IPS DF 19.7 (cell line): ENCODE data around the gene TUB.

ENCODE experiments used
- DNase-seq: peaks from one replicate; pipeline ENCODE4 v3.0.0-alpha.2; 2013; ENCODE audit warnings: low read depth, low spot score

TUB gene

DNA sequence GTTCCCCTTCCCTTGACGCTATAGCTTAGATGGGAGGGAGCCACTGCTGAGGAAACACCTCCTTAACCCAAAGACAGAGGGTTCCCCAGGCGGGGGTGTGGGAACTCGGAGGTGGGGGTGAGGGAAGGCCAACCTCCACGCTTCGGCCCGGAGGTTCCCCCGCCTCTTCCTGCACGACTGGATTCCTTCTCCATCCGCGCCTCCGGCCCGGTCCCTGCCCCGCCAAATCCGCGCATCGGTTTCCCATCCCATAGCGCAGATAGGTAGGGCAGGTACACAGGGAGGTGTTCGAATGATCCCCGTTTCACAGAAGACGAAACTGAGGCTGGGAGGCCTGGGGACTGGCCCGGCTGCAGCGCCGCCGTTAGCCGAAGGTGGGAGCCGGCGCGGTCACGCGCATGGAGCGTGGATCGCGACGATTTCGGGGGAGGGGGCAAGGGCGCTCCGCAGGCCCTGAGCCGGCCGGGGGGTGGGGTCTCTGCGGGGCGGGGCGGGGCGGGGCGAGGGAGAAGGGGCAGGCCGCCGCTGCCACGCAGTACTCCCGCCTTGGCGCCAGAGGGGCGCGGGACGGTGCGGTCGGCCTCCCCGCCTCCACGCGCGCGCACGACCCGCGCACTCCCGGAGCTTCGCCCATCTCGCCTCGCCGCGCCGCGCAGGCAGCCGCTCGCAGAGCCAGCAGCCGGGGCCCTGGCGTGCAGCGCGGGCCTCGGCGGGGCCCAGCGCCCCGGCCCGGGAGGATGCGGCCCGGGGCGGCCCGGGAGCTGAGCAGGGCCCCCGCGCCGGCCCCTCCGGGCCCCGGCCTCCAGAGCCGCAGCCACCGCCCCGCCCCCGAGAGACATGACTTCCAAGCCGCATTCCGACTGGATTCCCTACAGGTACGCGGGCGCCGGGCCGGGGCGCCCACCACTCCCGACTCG, at the start of gene TUB:
Gene TUB, plus strand, starts transcription at position 538 of the 917 bp plus-strand sequence. Its CDS starts 300 bp downstream, at position 838.
- no peak for DNase-seq

- DNase-seq = no peak
These were observed 49.5 kb upstream of the TUB start for GRCh38 chr11:8031248-8032115.

GRCh38 chr11:8032122-8032521, 48.9 kb upstream of the TUB start:
- no peak for DNase-seq

DNA sequence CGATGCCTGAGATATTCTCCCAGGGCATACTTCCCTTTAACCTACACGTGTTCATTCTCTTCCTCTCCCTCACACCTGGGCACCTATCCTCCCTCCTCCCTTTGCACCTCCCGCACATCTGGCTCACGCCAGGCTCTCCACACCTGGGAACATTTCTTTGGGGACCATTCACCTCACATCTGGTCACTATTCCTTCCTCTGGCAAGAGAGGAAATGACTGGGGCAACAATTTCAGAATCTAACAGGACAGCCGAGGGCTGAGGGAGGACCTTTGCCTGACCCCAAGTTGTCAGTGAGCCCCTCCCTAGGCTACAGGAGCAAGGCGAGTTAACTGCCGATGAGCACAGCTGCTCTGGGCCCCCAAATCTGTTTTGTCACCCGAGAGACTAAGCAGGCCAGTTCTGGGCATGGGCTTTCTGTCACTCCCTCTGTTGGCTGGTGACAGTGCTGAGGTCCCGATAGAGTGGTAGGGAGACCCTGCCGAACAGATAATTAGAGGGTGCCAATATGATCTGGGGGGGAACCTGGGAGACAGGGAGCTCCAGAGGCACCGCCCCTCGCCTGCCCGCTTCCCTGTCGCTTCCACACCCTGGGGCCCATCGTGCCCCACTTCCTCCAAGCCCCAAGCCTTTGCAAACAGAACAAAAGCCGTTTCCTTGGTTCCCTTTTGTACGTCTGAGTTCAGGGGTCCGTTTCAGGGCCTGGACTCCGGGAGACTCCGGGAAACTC, 48.3 kb upstream of the TUB start:
- DNase-seq = no peak

DNA sequence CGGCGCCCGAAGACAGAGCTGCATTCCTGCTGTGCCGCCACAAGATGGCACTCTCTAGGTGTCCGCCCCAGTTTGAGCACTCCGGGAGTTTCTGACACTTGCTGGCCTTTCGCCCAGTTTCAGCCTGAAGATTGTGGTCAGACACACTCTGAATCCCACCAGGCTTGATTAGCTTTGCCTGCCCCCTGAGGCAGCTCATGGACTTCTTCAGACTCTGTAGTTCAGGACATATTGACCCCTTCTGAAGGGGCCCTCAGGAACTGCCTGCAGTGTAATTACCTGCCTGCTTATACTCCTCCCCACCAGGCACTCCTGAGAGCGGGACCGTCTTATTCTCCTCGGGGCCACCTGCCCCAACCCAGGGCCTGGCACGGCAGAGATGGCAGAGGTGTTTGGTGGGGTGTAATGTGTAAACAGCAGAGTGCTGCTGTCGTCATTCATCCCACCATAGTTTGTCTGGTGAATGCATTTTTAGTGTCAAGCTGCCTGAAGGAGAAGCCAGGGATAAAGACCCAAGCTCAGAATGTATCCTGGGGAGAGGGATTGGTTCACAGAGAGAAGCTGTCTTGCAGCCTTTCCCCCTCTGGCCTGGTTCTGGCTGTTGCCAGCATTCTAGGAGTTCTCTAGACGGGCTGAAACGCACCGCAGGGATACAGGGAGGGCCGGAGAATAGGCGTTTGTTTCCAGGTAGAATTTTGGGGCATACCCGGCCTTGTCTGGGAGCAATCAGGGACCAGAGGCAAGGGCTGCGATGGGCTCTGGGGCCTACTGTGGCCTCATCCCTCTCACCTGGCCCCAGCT, 47.5 kb upstream of the TUB start:
- DNase-seq = no peak

GRCh38 chr11:8034106-8034585, 46.9 kb upstream of the TUB start:
- DNase-seq = no peak

- DNase-seq = no peak
These were observed 46.3 kb upstream of the TUB start for GRCh38 chr11:8034604-8035190.

GRCh38 chr11:8035200-8035855, 45.7 kb upstream of the TUB start:
- no peak for DNase-seq

GRCh38 chr11:8036002-8036802, 44.8 kb upstream of the TUB start:
- DNase-seq = no peak

DNA sequence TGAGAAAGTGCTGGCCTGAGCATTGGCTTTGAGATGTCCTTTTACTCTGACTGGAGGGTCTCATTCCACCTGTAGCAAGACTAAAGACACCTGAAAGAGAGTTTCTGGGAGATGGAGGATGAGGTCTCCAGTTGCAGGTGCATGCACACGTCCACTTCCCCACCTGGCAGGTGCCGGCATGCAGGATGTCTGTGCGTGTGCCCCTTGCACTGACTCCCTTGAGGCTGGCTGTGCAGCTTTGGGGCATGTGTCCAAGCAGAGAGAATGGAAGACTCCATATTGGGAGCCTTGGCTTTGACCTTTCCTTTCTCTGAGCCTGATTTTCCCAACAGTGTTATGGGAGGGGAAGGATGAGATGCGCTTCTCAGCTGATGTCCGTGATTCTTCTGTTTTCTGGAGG, 44.0 kb upstream of the TUB start:
- DNase-seq = no peak

DNA sequence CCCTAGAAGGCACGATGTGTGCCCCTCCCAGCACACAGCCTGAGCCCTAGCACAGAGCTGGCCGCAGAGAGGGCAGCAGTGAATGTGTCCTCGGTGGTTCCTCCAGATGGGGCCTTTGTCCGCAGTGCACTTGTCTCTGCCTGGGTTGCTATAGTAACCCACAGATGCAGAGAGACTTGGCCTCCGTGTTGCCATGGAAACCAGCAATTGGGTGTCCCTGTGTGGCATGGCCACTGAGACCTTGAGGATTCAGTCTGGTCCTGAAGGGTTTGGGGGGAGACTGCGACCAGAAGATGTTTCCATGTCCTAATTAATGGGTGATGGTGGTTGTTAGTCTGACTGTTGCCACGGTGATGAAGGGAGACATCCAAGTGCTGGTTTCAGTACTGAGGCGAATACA, 42.6 kb upstream of the TUB start:
- no peak for DNase-seq

- DNase-seq = no peak
These were observed 42.0 kb upstream of the TUB start for GRCh38 chr11:8038811-8039529.

DNA sequence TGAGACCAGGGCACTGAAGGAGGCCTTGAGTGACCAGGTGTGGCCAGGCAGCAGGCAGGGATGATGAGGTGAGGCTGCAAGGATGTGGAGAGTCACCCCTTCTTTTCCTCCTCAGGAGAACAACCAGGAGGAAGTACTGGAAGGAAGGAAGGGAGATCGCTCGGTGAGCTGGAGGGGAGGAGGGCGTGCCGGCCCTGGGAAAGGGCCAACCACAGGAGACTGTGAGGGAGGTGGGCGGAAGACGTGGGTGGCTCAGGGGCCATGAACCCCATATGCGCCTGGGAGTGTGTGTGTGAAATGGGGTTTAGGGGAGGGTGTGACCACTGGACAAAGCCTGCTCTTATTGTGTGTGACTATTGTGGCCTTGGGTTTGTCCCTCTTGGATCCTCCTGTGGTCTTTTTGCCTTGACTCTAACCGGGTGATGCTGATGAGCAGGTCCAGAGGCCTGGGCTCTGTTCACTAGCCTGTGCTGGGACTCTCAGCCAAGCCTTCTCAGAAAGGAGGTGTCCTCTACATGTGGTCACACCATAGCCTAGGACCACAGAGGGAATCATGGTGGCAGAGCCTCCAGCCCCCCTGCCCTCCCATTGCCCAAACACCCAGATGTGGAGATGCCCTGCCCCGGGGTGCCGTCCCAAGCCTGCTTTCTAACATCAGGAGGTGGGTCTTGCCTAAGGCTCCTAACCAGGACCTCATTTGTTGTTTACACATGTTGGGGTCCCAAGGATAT, 41.3 kb upstream of the TUB start:
- DNase-seq = no peak

DNA sequence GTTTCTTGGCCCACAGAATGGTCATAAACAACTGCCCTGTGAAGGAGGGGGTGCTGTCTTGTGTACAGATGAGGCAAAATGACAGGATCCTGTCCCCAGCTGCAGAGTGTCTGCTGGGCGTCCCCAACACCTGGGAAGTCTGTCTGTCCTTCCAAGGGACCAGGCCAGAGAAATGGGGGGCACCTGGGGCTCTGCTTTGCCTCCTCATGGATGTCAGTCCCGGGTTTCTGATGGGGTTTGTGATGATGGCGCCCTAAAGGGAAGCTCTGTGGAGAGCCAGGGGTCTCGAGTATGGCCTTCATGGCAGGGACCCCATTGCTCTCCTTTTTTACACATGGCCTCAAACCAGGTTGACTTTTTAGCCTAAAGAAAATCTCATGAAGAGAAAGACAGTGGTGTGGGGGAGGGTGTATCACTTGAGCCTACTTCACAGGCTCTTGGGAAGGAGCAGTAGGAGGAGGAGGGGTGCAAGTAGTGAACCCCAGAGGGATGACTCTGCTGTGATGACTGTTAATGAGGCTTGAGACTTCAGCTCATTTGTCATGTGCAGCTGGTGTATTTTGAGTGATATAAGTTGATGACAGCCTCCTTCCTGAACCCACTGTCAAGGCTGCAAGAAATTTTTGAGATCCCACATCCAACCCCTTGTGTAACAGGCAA, 40.6 kb upstream of the TUB start:
- no peak for DNase-seq

- no peak for DNase-seq
These were observed 40.1 kb upstream of the TUB start for GRCh38 chr11:8040921-8041285.

- DNase-seq = no peak
These were observed 39.4 kb upstream of the TUB start for GRCh38 chr11:8041576-8041975.

- no peak for DNase-seq
These were observed 37.3 kb upstream of the TUB start for GRCh38 chr11:8043756-8044155.
